ENCODE results near the gene ARIH2. TPM values are rescaled to one million over a fixed set of nuclear protein-coding genes. Genes with fewer than 3 reads are reported as not detected.

ARIH2 gene
- total RNA-seq, 1 experiment from 2014 or later = 122 TPM

DNA sequence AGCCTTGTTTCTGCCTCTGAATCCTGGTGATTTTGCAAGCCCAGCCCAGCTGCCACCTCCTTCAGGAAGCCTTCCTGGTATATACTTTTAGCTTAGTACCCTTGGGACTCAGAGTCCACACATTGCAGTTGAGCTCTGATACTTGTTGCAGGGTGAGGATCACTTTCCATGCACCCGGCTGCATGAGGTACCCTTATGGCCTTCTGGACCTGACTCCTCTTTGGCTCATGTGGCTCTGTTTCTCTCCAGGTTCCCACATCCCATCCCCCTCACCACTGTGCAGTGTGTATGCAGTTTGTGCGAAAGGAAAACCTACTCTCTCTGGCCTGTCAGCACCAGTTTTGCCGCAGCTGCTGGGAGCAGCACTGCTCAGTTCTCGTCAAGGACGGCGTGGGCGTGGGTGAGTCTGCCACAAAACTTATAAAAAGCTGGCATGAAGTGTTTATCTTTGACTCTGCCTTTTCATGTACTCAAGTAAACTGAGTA lies 48.3 kb downstream of the ARIH2 start:
- Histone ChIP-seq H3K4me1 (ENCODE audit: insufficient read depth, low read length) (peaks cover 8% of the 10 kb centered on the region; the same call in 1 of the 2 replicates), H2BK12ac (ENCODE audit: insufficient read length, low read depth, low read length) (no peak overlapping the region), H3K79me2 (ENCODE audit: insufficient read depth, low read length) (no peaks in the 10 kb centered on the region), H3K18ac (ENCODE audit: insufficient read length, low read depth, low read length) (no peak overlapping the region), H3K14ac (ENCODE audit: insufficient read depth, low read length) (no peak overlapping the region), H2AFZ (ENCODE audit: low read length) (no peak overlapping the region), H4K8ac (replicated peaks; ENCODE audit: insufficient read length, low read depth, low read length) (no peak overlapping the region), H3K27ac (ENCODE audit: insufficient read length, low read depth, low read length) (no peak overlapping the region), H4K5ac (ENCODE audit: insufficient read length, low read depth, low read length) (no peak overlapping the region), H2BK120ac (ENCODE audit: low read depth, low read length, poor library complexity, severe bottlenecking) (no peak overlapping the region), H3T11ph (ENCODE audit: low read length) (no peak overlapping the region), H4K91ac (ENCODE audit: insufficient read length, low read depth, low read length) (no peak overlapping the region), H2BK5ac (ENCODE audit: insufficient read length, low read length) (no peak overlapping the region), H2BK15ac (ENCODE audit: low read depth, low read length) (no peak overlapping the region), H3K9ac (ENCODE audit: extremely low read depth, insufficient read length, low read length) (no peak overlapping the region), H2AK5ac (ENCODE audit: insufficient read length, low read length) (no peak overlapping the region), H3K4me2 (ENCODE audit: insufficient read depth, insufficient read length, low read length) (no peak overlapping the region), H3K27me3 (ENCODE audit: insufficient read depth, low read length) (no peaks in the 10 kb centered on the region; the same call in 1 of the 2 replicates), H3K4ac (ENCODE audit: low read depth, low read length) (no peak overlapping the region), H3K56ac (ENCODE audit: insufficient read length, low read depth, low read length) (no peak overlapping the region), H3K9me3 (ENCODE audit: control insufficient read depth, low read depth, low read length) (no peaks in the 10 kb centered on the region), H3K79me1 (ENCODE audit: insufficient read depth, low read depth, low read length, poor library complexity, severe bottlenecking) (no peaks in the 10 kb centered on the region), H3K23ac (ENCODE audit: insufficient read length, low read depth, low read length) (no peak overlapping the region), H4K20me1 (ENCODE audit: control insufficient read depth, insufficient read depth, insufficient read length) (no peaks in the 10 kb centered on the region), H2BK20ac (ENCODE audit: low read depth, low read length, poor library complexity, severe bottlenecking) (no peak overlapping the region), H3K23me2 (ENCODE audit: insufficient read length, low read depth, low read length, poor library complexity, severe bottlenecking) (no peaks in the 10 kb centered on the region)
- Mint-ChIP-seq H3K27ac (peak overlapping the region in 2 of 3 experiments; percentile 77 to 96; a peak in 3 of 7 replicates), H3K36me3 (ENCODE audit: insufficient read depth in 1 of 3, low read depth in 3 of 3) (peaks cover 37 to 81% (median 60%) of the 10 kb centered on the region in 3 experiments; a peak in 6 of 7 replicates), H3K9me3 (no peaks in the 10 kb centered on the region), H3K4me3 (no peak overlapping the region), H3K4me1 (peaks cover 18% of the 10 kb centered on the region in 2 experiments), H3K27me3 (ENCODE audit: low read depth) (no peaks in the 10 kb centered on the region)
- WGBS (ENCODE audit: extremely low coverage, insufficient read length, low lambda C conversion rate) = no CpG with 5 or more reads among the region's 7 CpGs
- TF ChIP-seq, protein P1, sequence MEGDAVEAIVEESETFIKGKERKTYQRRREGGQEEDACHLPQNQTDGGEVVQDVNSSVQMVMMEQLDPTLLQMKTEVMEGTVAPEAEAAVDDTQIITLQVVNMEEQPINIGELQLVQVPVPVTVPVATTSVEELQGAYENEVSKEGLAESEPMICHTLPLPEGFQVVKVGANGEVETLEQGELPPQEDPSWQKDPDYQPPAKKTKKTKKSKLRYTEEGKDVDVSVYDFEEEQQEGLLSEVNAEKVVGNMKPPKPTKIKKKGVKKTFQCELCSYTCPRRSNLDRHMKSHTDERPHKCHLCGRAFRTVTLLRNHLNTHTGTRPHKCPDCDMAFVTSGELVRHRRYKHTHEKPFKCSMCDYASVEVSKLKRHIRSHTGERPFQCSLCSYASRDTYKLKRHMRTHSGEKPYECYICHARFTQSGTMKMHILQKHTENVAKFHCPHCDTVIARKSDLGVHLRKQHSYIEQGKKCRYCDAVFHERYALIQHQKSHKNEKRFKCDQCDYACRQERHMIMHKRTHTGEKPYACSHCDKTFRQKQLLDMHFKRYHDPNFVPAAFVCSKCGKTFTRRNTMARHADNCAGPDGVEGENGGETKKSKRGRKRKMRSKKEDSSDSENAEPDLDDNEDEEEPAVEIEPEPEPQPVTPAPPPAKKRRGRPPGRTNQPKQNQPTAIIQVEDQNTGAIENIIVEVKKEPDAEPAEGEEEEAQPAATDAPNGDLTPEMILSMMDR (conservative IDR thresholded peaks at IDR 0.05) = no peak
- DNase-seq = no peak
